Neural progenitor cell (in vitro differentiated cells): ENCODE measurements around the gene SYF2. TPM values are rescaled to one million over a fixed set of nuclear protein-coding genes. Genes with fewer than 3 reads are reported as not detected.

ENCODE experiments used
- DNase-seq: peaks from one replicate; pipeline ENCODE4 v3.0.0-alpha.2; 2016; ENCODE audit warnings: low spot score
- H2AFZ ChIP-seq: fragments of 200-600 bp; sonication (generic); replicated peaks from 2 replicates; pipeline ENCODE4 v1.6.1; 2016; ENCODE audit warnings: antibody characterized with exemption
- H3F3A ChIP-seq: fragments of 200-600 bp; sonication (generic); 2 replicates; pipeline ENCODE4 v1.6.1; 2016; ENCODE audit warnings: antibody characterized with exemption, low read depth
- H3K27ac ChIP-seq: fragments of 200-600 bp; sonication (generic); 2 replicates; pipeline ENCODE4 v1.5.1; 2016; ENCODE audit warnings: mild to moderate bottlenecking
- H3K27me3 ChIP-seq: fragments of 200-600 bp; sonication (generic); 2 replicates; pipeline ENCODE4 v1.6.1; 2016; ENCODE audit warnings: mild to moderate bottlenecking, moderate library complexity
- H3K36me3 ChIP-seq: fragments of 200-600 bp; sonication (generic); 2 replicates; pipeline ENCODE4 v1.5.1; 2016
- H3K4me1 ChIP-seq: fragments of 200-600 bp; sonication (generic); 2 replicates; pipeline ENCODE4 v1.6.1; 2016; ENCODE audit warnings: mixed run types
- H3K4me2 ChIP-seq: fragments of 200-600 bp; sonication (generic); 2 replicates; pipeline ENCODE4 v1.6.1; 2016
- H3K4me3 ChIP-seq: fragments of 200-600 bp; sonication (generic); 2 replicates; pipeline ENCODE4 v1.5.1; 2016
- H3K79me2 ChIP-seq: fragments of 200-600 bp; sonication (generic); 2 replicates; pipeline ENCODE4 v1.6.1; 2016; ENCODE audit warnings: low read depth
- H3K9ac ChIP-seq: fragments of 200-600 bp; sonication (generic); 2 replicates; pipeline ENCODE4 v1.6.1; 2016
- H3K9me3 ChIP-seq: fragments of 200-600 bp; sonication (generic); 2 replicates; pipeline ENCODE4 v1.5.1; 2016; ENCODE audit warnings: low read depth
- H4K20me1 ChIP-seq: fragments of 200-600 bp; sonication (generic); 2 replicates; pipeline ENCODE4 v1.6.1; 2016; ENCODE audit warnings: low read depth
- H3K27ac Mint-ChIP-seq: 3 replicates; pipeline ENCODE4 v1.8.0; 2021; ENCODE audit warnings: mixed read lengths
- H3K27me3 Mint-ChIP-seq: 2 replicates; pipeline ENCODE4 v1.8.0; 2022; ENCODE audit warnings: low read depth, mild to moderate bottlenecking, inconsistent platforms, moderate library complexity, mixed read lengths; ENCODE audit not compliant: insufficient read depth
- H3K36me3 Mint-ChIP-seq: 3 replicates; pipeline ENCODE4 v1.8.0; 2021; ENCODE audit warnings: mixed read lengths
- H3K4me1 Mint-ChIP-seq: 3 replicates; pipeline ENCODE4 v1.8.0; 2021; ENCODE audit warnings: mixed read lengths
- H3K4me3 Mint-ChIP-seq: 3 replicates; pipeline ENCODE4 v1.8.0; 2021; ENCODE audit warnings: mild to moderate bottlenecking, moderate library complexity, mixed read lengths
- H3K9me3 Mint-ChIP-seq: 3 replicates; pipeline ENCODE4 v1.8.0; 2020; ENCODE audit warnings: mixed read lengths
- EZH2 ChIP-seq: fragments of 200-600 bp; sonication (generic); IDR thresholded peaks from 2 replicates; pipeline ENCODE4 v1.6.1; 2017; ENCODE audit warnings: antibody characterized with exemption, mild to moderate bottlenecking, moderate library complexity
- EZH2phosphoT487 ChIP-seq: fragments of 200-600 bp; sonication (generic); IDR thresholded peaks from 2 replicates; pipeline ENCODE4 v1.6.1; 2017; ENCODE audit warnings: antibody characterized with exemption
- total RNA-seq: library from RNA; depleted of rRNA; stranded (reverse); fragments of >200 nt; gene quantifications from 2 replicates; pipeline ENCODE4 v1.2.3, GENCODE V29; 2015; ENCODE audit warnings: low replicate concordance
- TF ChIP-seq, protein P1 (sequence below): fragments of 200-600 bp; sonication (generic); IDR thresholded peaks from 2 replicates; pipeline ENCODE4 v1.5.1; 2017; ENCODE audit warnings: antibody characterized with exemption, mild to moderate bottlenecking

SYF2 gene
- total RNA-seq, 1 donor from 2014 or later = 114 TPM

- Mint-ChIP-seq H3K4me1 (no peaks in the 10 kb centered on the region), H3K4me3 (no peak overlapping the region), H3K9me3 (no peaks in the 10 kb centered on the region), H3K36me3 (no peaks in the 10 kb centered on the region), H3K27me3 (peaks cover 6% of the 10 kb centered on the region), H3K27ac (no peak overlapping the region)
- TF ChIP-seq, protein P1, sequence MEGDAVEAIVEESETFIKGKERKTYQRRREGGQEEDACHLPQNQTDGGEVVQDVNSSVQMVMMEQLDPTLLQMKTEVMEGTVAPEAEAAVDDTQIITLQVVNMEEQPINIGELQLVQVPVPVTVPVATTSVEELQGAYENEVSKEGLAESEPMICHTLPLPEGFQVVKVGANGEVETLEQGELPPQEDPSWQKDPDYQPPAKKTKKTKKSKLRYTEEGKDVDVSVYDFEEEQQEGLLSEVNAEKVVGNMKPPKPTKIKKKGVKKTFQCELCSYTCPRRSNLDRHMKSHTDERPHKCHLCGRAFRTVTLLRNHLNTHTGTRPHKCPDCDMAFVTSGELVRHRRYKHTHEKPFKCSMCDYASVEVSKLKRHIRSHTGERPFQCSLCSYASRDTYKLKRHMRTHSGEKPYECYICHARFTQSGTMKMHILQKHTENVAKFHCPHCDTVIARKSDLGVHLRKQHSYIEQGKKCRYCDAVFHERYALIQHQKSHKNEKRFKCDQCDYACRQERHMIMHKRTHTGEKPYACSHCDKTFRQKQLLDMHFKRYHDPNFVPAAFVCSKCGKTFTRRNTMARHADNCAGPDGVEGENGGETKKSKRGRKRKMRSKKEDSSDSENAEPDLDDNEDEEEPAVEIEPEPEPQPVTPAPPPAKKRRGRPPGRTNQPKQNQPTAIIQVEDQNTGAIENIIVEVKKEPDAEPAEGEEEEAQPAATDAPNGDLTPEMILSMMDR = no peak
- TF ChIP-seq EZH2phosphoT487 (no peak), EZH2 (no peak)
- H3K36me3 ChIP-seq = no peaks in the 10 kb centered on the region
- no peaks in the 10 kb centered on the region for H4K20me1 ChIP-seq
- H3K4me2 ChIP-seq = no peak overlapping the region
- no peaks in the 10 kb centered on the region for H3K27me3 ChIP-seq
- no peaks in the 10 kb centered on the region for H3K79me2 ChIP-seq
- H3K9ac ChIP-seq = no peak overlapping the region
- H3F3A ChIP-seq = no peaks in the 10 kb centered on the region
- DNase-seq = no peak
- peaks cover 5% of the 10 kb centered on the region for H3K4me1 ChIP-seq
- H2AFZ ChIP-seq = no peak overlapping the region
- H3K27ac ChIP-seq = no peak overlapping the region
- H3K9me3 ChIP-seq = no peaks in the 10 kb centered on the region
- no peak overlapping the region for H3K4me3 ChIP-seq
Observed at GRCh38 chr1:25205786-25206185, 26.5 kb downstream of the SYF2 start.

GRCh38 chr1:25204797-25205480, 27.4 kb downstream of the SYF2 start:
- Mint-ChIP-seq H3K9me3 (no peaks in the 10 kb centered on the region), H3K36me3 (no peaks in the 10 kb centered on the region), H3K4me1 (peaks cover 3% of the 10 kb centered on the region), H3K27ac (no peak overlapping the region), H3K27me3 (peaks cover 6% of the 10 kb centered on the region), H3K4me3 (no peak overlapping the region)
- H3K9ac ChIP-seq = no peak overlapping the region
- no peaks in the 10 kb centered on the region for H4K20me1 ChIP-seq
- H3K27me3 ChIP-seq = no peaks in the 10 kb centered on the region
- no peaks in the 10 kb centered on the region for H3F3A ChIP-seq
- no peak overlapping the region for H3K27ac ChIP-seq
- TF ChIP-seq EZH2phosphoT487 = no peak
- TF ChIP-seq, protein P1 = peak; percentile 90
- DNase-seq = peak; percentile 70
- H3K4me2 ChIP-seq = no peak overlapping the region
- no peak overlapping the region for H3K4me3 ChIP-seq
- H3K36me3 ChIP-seq = no peaks in the 10 kb centered on the region
- peaks cover 2% of the 10 kb centered on the region for H3K4me1 ChIP-seq
- H3K9me3 ChIP-seq = no peaks in the 10 kb centered on the region
- H3K79me2 ChIP-seq = no peaks in the 10 kb centered on the region
- H2AFZ ChIP-seq = no peak overlapping the region

DNA sequence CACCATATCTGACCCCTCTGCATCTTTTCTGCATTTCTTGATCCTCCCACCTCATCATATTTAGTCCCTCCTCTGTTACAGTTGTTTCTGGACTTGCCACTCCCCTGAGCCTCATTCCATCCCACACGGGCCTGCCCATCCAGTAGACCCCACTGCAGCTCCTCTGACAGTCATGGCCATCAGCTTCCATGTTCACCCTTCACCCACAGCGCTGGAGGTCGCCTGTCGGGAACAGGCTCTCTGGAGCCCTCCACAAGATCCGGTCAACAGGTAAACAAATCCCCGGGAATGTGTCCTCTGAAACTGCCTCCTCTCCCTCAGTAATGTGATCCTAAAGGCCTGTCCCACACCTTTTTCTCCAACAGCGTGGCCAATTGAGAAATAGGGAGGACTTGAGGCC, 31.3 kb downstream of the SYF2 start:
- H3K27ac Mint-ChIP-seq = no peak overlapping the region
- H2AFZ ChIP-seq = no peak overlapping the region
- no peak for DNase-seq
- peaks cover 22% of the 10 kb centered on the region for H3K4me1 Mint-ChIP-seq
- no peaks in the 10 kb centered on the region for H3K27me3 ChIP-seq
- no peak overlapping the region for H3K4me3 Mint-ChIP-seq
- no peak overlapping the region for H3K4me2 ChIP-seq
- H3K36me3 ChIP-seq = no peaks in the 10 kb centered on the region
- no peaks in the 10 kb centered on the region for H3K9me3 Mint-ChIP-seq
- no peak overlapping the region for H3K4me3 ChIP-seq
- H3K9me3 ChIP-seq = no peaks in the 10 kb centered on the region
- TF ChIP-seq, protein P1 = no peak
- TF ChIP-seq EZH2phosphoT487 (no peak), EZH2 (no peak)
- H4K20me1 ChIP-seq = no peaks in the 10 kb centered on the region
- no peaks in the 10 kb centered on the region for H3K79me2 ChIP-seq
- no peak overlapping the region for H3K9ac ChIP-seq
- H3F3A ChIP-seq = peaks cover 10% of the 10 kb centered on the region
- H3K27me3 Mint-ChIP-seq = peaks cover 9% of the 10 kb centered on the region
- H3K4me1 ChIP-seq = peaks cover 21% of the 10 kb centered on the region
- H3K36me3 Mint-ChIP-seq = no peaks in the 10 kb centered on the region
- H3K27ac ChIP-seq = no peak overlapping the region
